ENCODE data around the gene NHSL2.
"Not testable (repeated sequence)": the region's sequence is repeated elsewhere in the genome, so short reads cannot be mapped to it uniquely, and the experiment has no call there.

The NHSL2 gene

DNA sequence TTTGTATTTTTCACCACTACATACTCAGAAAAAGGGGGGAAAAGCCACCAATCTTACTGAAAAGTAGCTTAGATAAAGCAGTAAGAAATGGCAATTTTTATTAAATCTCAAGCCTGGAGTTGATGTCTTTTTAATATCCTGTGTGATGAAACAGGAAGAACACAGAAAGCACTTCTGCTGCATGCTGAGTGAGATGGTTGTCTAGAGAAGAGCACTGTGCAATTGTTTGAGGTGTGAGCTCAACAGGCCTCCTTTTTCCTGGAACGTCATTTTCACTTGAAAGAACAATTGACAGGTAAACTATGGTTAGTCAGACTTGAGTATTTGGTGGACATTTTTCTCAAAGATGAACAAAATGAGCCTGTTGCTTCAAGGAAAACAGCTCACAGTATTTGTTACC lies 147.2 kb downstream of the NHSL2 start:
- TF ChIP-seq POLR2A (IDR thresholded peaks at IDR 0.05; ENCODE audit: extremely low read depth, insufficient read length) (no peak), MYC (IDR thresholded peaks at IDR 0.05; ENCODE audit: low read depth, low read length) (no peak), MAX (IDR thresholded peaks at IDR 0.05; ENCODE audit: low read depth, low read length) (no peak)
- TF ChIP-seq, protein P1, sequence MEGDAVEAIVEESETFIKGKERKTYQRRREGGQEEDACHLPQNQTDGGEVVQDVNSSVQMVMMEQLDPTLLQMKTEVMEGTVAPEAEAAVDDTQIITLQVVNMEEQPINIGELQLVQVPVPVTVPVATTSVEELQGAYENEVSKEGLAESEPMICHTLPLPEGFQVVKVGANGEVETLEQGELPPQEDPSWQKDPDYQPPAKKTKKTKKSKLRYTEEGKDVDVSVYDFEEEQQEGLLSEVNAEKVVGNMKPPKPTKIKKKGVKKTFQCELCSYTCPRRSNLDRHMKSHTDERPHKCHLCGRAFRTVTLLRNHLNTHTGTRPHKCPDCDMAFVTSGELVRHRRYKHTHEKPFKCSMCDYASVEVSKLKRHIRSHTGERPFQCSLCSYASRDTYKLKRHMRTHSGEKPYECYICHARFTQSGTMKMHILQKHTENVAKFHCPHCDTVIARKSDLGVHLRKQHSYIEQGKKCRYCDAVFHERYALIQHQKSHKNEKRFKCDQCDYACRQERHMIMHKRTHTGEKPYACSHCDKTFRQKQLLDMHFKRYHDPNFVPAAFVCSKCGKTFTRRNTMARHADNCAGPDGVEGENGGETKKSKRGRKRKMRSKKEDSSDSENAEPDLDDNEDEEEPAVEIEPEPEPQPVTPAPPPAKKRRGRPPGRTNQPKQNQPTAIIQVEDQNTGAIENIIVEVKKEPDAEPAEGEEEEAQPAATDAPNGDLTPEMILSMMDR (IDR thresholded peaks at IDR 0.05; ENCODE audit: low read depth, low read length), result no peak
- peak; percentile 48 for DNase-seq (ENCODE audit: low read depth)
- H3K4me3 ChIP-seq (ENCODE audit: low read depth, low read length), result no peak overlapping the region

- not testable (repeated sequence) for DNase-seq (ENCODE audit: low read depth)
Measured at GRCh38 chrX:72058346-72058745, 147.7 kb downstream of the NHSL2 start.

GRCh38 chrX:72060196-72060920 lies 149.7 kb downstream of the NHSL2 start:
- no peak overlapping the region for H3K4me3 ChIP-seq (ENCODE audit: low read depth, low read length)
- TF ChIP-seq POLR2A (IDR thresholded peaks at IDR 0.05; ENCODE audit: extremely low read depth, insufficient read length) (no peak), MYC (IDR thresholded peaks at IDR 0.05; ENCODE audit: low read depth, low read length) (no peak)
- TF ChIP-seq, protein P1 (IDR thresholded peaks at IDR 0.05; ENCODE audit: low read depth, low read length), result no peak
- DNase-seq (ENCODE audit: low read depth), result no peak

More at GRCh38 chrX:72058346-72058745, 147.7 kb downstream of the NHSL2 start:
- not testable (repeated sequence) for H3K4me3 ChIP-seq (ENCODE audit: low read depth, low read length)

DNA sequence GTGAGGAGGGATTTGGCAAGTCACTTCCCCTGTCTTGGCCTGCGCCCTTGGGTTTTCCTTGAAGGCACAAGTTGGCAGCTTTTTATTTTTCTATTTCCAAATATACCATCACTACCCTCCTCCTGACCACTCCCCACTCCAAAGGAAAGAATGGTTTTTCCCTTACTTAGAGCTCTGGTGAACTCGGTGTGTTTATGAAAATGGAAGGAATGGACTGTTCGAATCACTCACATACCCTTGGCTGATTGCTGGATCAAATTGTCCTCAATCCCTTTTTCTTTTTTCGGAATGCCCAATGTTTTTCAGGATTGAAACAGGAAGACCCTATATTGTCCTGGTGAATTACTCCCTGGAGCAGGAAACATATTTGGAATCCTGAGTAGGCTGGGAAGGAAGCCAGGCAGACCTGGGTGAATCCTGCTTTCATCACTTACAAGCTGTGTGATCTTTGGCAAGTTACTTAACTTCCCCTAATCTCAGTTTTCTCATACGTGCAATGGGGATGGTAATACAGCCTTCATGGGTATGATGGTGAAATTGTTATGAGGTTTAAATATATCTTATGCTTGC lies 150.4 kb downstream of the NHSL2 start:
- no peak for DNase-seq (ENCODE audit: low read depth)
- no peak overlapping the region for H3K4me3 ChIP-seq (ENCODE audit: low read depth, low read length)
- TF ChIP-seq MYC (IDR thresholded peaks at IDR 0.05; ENCODE audit: low read depth, low read length) (no peak), MAX (IDR thresholded peaks at IDR 0.05; ENCODE audit: low read depth, low read length) (no peak), POLR2A (IDR thresholded peaks at IDR 0.05; ENCODE audit: extremely low read depth, insufficient read length) (no peak)
- TF ChIP-seq, protein P1 (IDR thresholded peaks at IDR 0.05; ENCODE audit: low read depth, low read length), result no peak

GRCh38 chrX:72062916-72063315 lies 152.3 kb downstream of the NHSL2 start:
- DNase-seq (ENCODE audit: low read depth), result no peak
- TF ChIP-seq POLR2A (IDR thresholded peaks at IDR 0.05; ENCODE audit: extremely low read depth, insufficient read length) (no peak), MAX (IDR thresholded peaks at IDR 0.05; ENCODE audit: low read depth, low read length) (no peak)
- TF ChIP-seq, protein P1 (IDR thresholded peaks at IDR 0.05; ENCODE audit: low read depth, low read length), result no peak
- no peak overlapping the region for H3K4me3 ChIP-seq (ENCODE audit: low read depth, low read length)

DNA sequence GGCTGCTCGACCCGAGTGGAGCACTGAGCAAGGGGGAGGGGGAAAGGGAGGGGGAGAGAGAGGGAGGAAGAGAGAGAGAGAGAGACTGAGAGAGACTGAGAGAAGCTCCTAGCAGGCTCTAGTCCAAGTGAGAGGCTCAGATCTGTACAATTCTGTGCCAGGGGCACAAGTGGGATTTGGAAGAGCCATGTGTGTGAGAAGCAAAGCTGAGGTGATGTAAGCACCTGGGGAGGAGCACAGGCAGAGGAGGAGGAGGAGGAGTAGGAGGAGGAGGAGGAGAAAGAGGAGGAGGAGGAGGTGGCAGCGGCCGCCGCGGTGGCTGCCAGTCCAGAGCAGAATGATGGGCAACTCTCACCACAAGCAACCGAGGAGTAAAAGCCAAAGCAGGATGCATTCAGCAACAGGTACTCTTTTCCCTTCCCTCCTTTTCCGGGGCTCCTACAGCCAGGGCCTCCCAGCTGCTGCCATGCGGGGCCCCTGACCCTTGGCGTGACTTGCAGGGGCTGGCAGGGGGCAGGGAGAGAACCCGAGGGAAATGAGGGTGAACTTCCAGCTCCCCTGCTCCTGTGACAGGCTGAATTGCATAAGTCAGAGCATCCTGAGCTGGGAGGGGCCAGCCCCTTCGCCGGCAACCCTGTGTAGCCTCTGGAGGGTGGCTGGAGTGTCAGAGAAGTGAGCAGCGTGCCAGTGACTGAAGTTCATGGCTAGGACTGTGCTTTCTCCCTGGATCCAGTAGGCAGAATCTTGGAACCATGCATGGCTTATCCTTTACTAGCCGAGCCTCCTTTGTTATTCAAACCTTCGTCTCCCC lies 158.9 kb downstream of the NHSL2 start:
- peak; percentile 75 for DNase-seq (ENCODE audit: low read depth)
- no peak overlapping the region for H3K4me3 ChIP-seq (ENCODE audit: low read depth, low read length)
- TF ChIP-seq POLR2A (IDR thresholded peaks at IDR 0.05; ENCODE audit: extremely low read depth, insufficient read length), result no peak
- TF ChIP-seq MAX (IDR thresholded peaks at IDR 0.05; ENCODE audit: low read depth, low read length), result no peak
- TF ChIP-seq, protein P1 (IDR thresholded peaks at IDR 0.05; ENCODE audit: low read depth, low read length), result no peak
- no peak for TF ChIP-seq MYC (IDR thresholded peaks at IDR 0.05; ENCODE audit: low read depth, low read length)

Data from NB4 (cell line).